Measurements from ENCODE around the gene GPR148. TPM values are rescaled to one million over a fixed set of nuclear protein-coding genes. Genes with fewer than 3 reads are reported as not detected.
"Not testable (repeated sequence)": the region's sequence is repeated elsewhere in the genome, so short reads cannot be mapped to it uniquely, and the experiment has no call there.

Gene GPR148, protein sequence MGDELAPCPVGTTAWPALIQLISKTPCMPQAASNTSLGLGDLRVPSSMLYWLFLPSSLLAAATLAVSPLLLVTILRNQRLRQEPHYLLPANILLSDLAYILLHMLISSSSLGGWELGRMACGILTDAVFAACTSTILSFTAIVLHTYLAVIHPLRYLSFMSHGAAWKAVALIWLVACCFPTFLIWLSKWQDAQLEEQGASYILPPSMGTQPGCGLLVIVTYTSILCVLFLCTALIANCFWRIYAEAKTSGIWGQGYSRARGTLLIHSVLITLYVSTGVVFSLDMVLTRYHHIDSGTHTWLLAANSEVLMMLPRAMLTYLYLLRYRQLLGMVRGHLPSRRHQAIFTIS
- not detected for total RNA-seq

GRCh38 chr2:130728549-130729316 lies at the start of gene GPR148:
Gene GPR148, plus strand, starts transcription at chr2:130729070. Its CDS starts 82 bp downstream, at chr2:130729152.
- Mint-ChIP-seq H3K4me3 (peak within 1 kb of the TSS; percentile 69), H3K4me1 (peaks cover 7% of the 10 kb centered on the region), H3K27me3 (peaks cover 14% of the 10 kb centered on the region), H3K27ac (peak within 1 kb of the TSS; percentile 80), H3K9me3 (no peaks in the 10 kb centered on the region), H3K36me3 (ENCODE audit: low read depth) (no peaks in the 10 kb centered on the region)
- POLR2A ChIA-PET = no interaction called here
- DNase-seq = no peak
- CTCF ChIA-PET = interaction anchor here (3.2 kb wide), 1 partner anchor 69 kb away, joined by 16 read pairs; no protein-coding TSS in a partner anchor

GRCh38 chr2:130692041-130692770 lies 36.7 kb upstream of the GPR148 start:
- DNase-seq; H3K27ac Mint-ChIP-seq; H3K36me3 Mint-ChIP-seq (ENCODE audit: low read depth); H3K27me3 Mint-ChIP-seq; H3K4me3 Mint-ChIP-seq; CTCF ChIA-PET; H3K4me1 Mint-ChIP-seq; H3K9me3 Mint-ChIP-seq; POLR2A ChIA-PET: not testable (repeated sequence)

GRCh38 chr2:130693474-130693873 lies 35.4 kb upstream of the GPR148 start:
- H3K4me1 Mint-ChIP-seq; H3K9me3 Mint-ChIP-seq; H3K27me3 Mint-ChIP-seq; POLR2A ChIA-PET; H3K36me3 Mint-ChIP-seq (ENCODE audit: low read depth); CTCF ChIA-PET; DNase-seq; H3K27ac Mint-ChIP-seq; H3K4me3 Mint-ChIP-seq: not testable (repeated sequence)

DNA sequence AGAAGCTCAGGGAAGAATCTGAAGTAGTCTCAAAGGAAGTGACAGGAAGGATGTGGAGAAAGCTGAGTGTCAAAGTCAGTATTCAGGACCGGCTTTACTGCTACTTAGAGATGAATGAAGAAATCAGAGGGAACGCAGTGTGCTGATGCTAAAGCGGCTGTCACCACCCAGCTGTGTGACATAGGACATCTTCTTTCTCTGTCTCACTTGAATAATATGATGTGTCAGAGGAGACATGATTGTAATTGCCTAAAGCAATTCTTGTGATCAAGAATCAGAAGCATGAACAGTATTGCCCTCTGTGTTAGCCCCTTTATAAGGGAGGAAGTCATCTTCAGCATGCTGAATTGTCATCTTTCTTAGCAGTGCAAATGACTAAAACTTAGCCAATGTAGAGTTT lies 25.6 kb upstream of the GPR148 start:
- H3K9me3 Mint-ChIP-seq; H3K4me1 Mint-ChIP-seq; CTCF ChIA-PET; H3K4me3 Mint-ChIP-seq; H3K27me3 Mint-ChIP-seq; H3K27ac Mint-ChIP-seq; DNase-seq; H3K36me3 Mint-ChIP-seq (ENCODE audit: low read depth); POLR2A ChIA-PET: not testable (repeated sequence)

GRCh38 chr2:130714795-130715194 lies 14.1 kb upstream of the GPR148 start:
- H3K4me1 Mint-ChIP-seq; POLR2A ChIA-PET; H3K9me3 Mint-ChIP-seq; H3K27me3 Mint-ChIP-seq; H3K27ac Mint-ChIP-seq; CTCF ChIA-PET; H3K36me3 Mint-ChIP-seq (ENCODE audit: low read depth); H3K4me3 Mint-ChIP-seq; DNase-seq: not testable (repeated sequence)

GRCh38 chr2:130720036-130720435 lies 8.8 kb upstream of the GPR148 start:
- no peaks in the 10 kb centered on the region for H3K36me3 Mint-ChIP-seq (ENCODE audit: low read depth)
- CTCF ChIA-PET = interaction anchor here (0.6 kb wide), 1 partner anchor 481 kb away, joined by 3 read pairs; no protein-coding TSS in a partner anchor
- H3K4me1 Mint-ChIP-seq = no peaks in the 10 kb centered on the region
- DNase-seq = no peak
- H3K27ac Mint-ChIP-seq = no peak overlapping the region
- peaks cover 13% of the 10 kb centered on the region for H3K27me3 Mint-ChIP-seq
- H3K4me3 Mint-ChIP-seq = no peak overlapping the region
- POLR2A ChIA-PET = no interaction called here
- H3K9me3 Mint-ChIP-seq = peaks cover 4% of the 10 kb centered on the region

DNA sequence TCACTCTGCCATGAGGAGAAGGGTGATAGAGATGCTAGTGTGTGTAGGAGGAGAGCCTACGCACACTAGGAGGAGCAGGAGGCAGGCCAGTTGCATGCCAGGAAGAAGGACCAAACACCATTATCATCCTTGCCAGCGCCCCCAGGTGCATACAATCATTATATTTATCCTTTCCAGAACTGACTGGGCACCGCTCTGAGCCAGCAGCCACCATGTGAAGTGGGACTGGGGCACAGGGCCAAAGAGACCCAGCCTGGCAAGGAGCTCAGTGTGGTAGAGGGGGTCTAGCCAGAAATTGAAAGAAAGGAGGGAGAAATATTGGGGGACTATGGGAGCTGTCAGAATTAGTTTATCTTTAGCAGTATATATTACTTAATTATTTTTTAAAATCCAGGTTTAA lies 8.3 kb upstream of the GPR148 start:
- Mint-ChIP-seq H3K9me3 (peaks cover 4% of the 10 kb centered on the region), H3K36me3 (ENCODE audit: low read depth) (no peaks in the 10 kb centered on the region), H3K27me3 (peaks cover 13% of the 10 kb centered on the region), H3K27ac (no peak overlapping the region), H3K4me1 (no peaks in the 10 kb centered on the region), H3K4me3 (no peak overlapping the region)
- CTCF ChIA-PET = interaction anchor here (0.6 kb wide), 1 partner anchor 481 kb away, joined by 3 read pairs; no protein-coding TSS in a partner anchor
- DNase-seq = no peak
- POLR2A ChIA-PET = no interaction called here

- POLR2A ChIA-PET = no interaction called here
- no peak overlapping the region for H3K4me3 Mint-ChIP-seq
- H3K4me1 Mint-ChIP-seq = peaks cover 7% of the 10 kb centered on the region
- H3K9me3 Mint-ChIP-seq = peaks cover 4% of the 10 kb centered on the region
- CTCF ChIA-PET = no interaction called here
- no peak for DNase-seq
- H3K27ac Mint-ChIP-seq = no peak overlapping the region
- H3K36me3 Mint-ChIP-seq (ENCODE audit: low read depth) = no peaks in the 10 kb centered on the region
- H3K27me3 Mint-ChIP-seq = peaks cover 15% of the 10 kb centered on the region
These were observed 4.4 kb upstream of the GPR148 start for GRCh38 chr2:130724455-130724854.

GRCh38 chr2:130726614-130727180 lies 2.2 kb upstream of the GPR148 start:
- peak overlapping the region; percentile 69 for H3K4me3 Mint-ChIP-seq
- CTCF ChIA-PET = interaction anchor here (0.9 kb wide), 1 partner anchor 30 kb away, joined by 3 read pairs; no protein-coding TSS in a partner anchor
- H3K36me3 Mint-ChIP-seq (ENCODE audit: low read depth) = no peaks in the 10 kb centered on the region
- DNase-seq = no peak
- H3K27me3 Mint-ChIP-seq = peaks cover 19% of the 10 kb centered on the region
- peak overlapping the region; percentile 76 for H3K27ac Mint-ChIP-seq
- peaks cover 7% of the 10 kb centered on the region for H3K4me1 Mint-ChIP-seq
- H3K9me3 Mint-ChIP-seq = peaks cover 4% of the 10 kb centered on the region
- POLR2A ChIA-PET = no interaction called here

GRCh38 chr2:130727286-130727924 lies 1.5 kb upstream of the GPR148 start:
- peaks cover 15% of the 10 kb centered on the region for H3K27me3 Mint-ChIP-seq
- ChIA-PET POLR2A (no interaction called here), CTCF (interaction anchor here (3.2 kb wide), 1 partner anchor 70 kb away, joined by 16 read pairs; no protein-coding TSS in a partner anchor)
- H3K4me1 Mint-ChIP-seq = peaks cover 7% of the 10 kb centered on the region
- H3K36me3 Mint-ChIP-seq (ENCODE audit: low read depth) = no peaks in the 10 kb centered on the region
- DNase-seq = peak; percentile 86
- H3K27ac Mint-ChIP-seq = peak overlapping the region; percentile 76
- H3K9me3 Mint-ChIP-seq = peaks cover 2% of the 10 kb centered on the region
- H3K4me3 Mint-ChIP-seq = peak overlapping the region; percentile 69

DNA sequence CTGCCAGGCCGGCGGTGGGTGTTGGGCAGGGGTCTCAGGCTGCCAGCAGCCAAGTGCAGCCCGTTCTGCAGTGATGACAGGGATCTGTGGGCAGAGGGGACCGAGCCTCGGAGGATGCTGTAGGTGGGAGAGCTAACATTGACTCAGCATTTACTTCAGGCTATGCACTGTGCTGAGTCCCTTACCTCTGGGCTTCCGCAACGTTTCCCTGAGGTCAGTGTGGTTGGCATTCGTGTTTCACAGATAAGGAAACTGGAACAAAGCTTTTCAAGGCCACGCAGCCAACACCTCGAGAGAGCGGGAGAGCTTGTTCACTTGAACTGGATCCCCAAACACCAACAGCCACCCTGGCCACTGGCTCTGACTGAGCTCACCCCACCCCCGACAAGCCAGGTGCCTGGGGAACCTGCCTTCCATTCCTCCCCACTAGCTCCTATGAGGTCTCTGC lies 839 bp upstream of the GPR148 start:
- H3K9me3 Mint-ChIP-seq = no peaks in the 10 kb centered on the region
- no peaks in the 10 kb centered on the region for H3K36me3 Mint-ChIP-seq (ENCODE audit: low read depth)
- DNase-seq = peak; percentile 35
- peak overlapping the region; percentile 21 for H3K27ac Mint-ChIP-seq
- peak overlapping the region; percentile 69 for H3K4me3 Mint-ChIP-seq
- POLR2A ChIA-PET = no interaction called here
- H3K27me3 Mint-ChIP-seq = peaks cover 14% of the 10 kb centered on the region
- H3K4me1 Mint-ChIP-seq = peaks cover 7% of the 10 kb centered on the region
- CTCF ChIA-PET = interaction anchor here (3.2 kb wide), 1 partner anchor 69 kb away, joined by 16 read pairs; no protein-coding TSS in a partner anchor
